HG03045 (cell line): ENCODE results near the gene CACNA1A.

Experiments used
- ATAC-seq: cut with Tn5 transposase; IDR thresholded peaks from one replicate; pipeline ENCODE4 v1.9.1; 2021; ENCODE audit warnings: mild to moderate bottlenecking, moderate library complexity; ENCODE audit not compliant: unreplicated experiment

CACNA1A gene

DNA sequence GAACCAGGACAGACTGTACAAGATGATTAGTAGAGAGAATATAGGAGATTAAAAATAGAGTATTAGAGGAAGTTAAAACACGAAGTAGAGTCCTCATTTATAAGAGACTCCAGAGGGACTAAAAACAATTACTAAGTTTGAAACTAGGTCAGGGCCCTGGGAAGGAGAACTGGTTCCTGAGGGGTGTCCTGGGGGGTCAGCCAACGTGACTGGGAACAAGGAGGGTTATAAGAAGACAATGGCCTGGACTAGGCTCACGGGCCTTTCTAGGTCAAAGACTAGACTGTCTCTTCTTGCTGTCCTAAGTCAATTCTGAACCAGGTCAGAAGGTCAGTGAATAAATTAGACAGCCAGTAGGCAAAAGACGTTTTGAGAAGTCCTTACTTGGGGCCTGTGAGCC lies 190.8 kb downstream of the CACNA1A start:
- no peak for ATAC-seq

DNA sequence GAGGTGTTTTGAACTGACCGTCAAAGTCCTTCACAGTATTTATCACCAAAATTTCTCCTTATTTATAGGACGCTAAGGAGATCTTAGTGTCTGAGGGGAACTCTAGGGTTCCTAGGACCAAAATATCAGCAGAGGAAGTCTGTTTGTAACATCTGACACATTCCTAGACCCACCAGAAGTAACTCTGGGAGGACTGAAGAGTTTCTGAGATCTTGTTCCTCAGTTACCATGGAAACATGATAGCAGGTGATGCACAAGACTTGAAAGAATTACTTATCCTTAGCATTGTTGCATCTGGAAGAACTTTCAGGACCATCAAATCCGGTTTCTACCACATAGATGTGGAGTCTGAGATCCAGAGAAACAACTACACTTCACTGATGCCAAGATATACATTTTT lies 191.5 kb downstream of the CACNA1A start:
- no peak for ATAC-seq

DNA sequence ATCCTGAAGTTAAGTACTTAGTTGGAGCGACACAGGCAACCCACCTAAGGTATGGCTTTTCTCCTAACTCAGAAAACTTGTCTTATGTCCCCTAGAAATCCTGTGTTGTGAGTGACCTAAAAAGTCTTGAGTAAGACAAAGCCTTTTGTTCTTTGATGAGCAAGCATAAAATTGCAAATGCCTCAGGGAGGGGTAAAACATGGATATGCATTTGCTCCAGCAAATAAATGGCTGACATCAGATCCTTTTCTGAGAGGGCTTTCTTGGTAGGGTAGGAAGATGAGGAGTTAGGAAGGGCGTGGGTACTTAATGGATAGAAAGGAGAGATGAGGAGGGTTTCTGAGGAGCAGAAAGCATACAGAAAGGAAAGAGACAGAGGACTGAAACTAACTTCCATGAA lies 192.4 kb downstream of the CACNA1A start:
- ATAC-seq: no peak

- no peak for ATAC-seq
These were observed 196.4 kb downstream of the CACNA1A start for GRCh38 chr19:13309864-13310263.

DNA sequence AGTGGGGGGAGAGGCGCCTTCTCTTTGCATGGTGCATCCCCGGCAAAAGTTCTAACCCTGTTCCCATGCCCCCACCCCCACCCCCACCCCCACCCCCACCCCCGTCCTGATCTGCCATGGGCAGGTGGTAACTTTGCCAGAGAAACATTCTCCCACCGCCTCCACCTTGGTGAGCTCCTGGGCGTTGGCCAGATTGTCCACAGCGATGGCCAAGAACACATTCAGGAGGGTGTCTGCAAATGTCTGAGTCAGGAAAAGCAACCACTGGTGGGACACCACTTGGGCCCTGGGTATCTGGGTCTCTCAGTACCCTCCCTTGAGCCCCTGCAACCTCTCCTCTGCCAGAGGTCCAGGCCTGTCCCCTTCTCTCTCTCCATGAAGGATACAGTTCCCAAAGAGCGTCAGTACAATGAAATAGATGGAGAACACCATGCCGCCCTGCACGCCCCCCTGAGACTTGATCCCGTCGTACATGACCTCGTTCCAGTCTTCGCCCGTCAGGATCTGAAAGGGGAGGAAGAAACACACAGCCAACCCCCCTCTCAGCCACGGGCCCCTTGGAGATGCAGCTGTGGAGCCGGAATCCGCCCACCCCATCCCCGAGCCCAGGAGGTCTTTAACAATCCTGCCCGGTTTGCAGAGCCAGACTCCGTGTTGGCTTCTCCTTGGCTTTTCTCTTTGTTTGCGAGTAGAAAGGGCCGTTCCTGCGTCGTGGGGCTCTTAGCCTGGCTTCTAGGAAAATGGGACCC lies 202.7 kb downstream of the CACNA1A start:
- ATAC-seq: no peak

DNA sequence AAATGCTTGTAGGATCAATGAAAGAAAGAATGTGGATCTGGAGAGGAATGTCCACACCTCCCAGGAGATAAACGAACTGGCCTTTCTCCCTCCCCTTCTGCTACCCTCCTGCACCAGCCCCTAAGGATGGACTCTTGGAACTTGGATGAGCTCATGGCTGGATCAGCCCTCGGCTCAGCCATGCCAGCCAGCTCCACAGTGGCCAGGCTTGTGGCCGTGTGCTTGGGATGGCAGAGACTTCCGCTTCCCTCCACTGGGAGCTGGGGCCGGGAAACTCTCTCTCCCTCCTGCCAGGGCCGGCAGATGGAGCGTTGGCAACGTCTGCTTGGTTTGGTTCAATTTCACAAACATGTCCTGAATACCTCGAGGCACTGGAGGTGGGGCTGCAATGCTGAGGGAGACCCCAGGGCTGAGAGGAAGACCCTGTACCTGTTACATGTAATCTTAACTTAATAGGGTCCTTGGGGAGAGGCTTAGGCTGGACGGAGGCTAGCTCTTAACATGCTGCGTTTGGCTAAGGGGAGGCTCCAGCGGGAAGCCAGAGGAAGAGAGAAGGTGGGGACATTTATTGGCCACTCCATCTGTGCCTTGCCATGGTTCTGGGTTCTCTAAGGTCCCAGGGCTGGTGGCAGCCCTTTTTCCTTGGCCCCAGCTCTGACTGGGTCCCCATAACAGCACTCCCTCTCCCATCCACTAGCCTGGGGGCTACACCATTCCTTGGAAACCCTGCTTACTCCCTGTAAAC lies 203.6 kb downstream of the CACNA1A start:
- no peak for ATAC-seq

- ATAC-seq: no peak
These were observed 204.5 kb downstream of the CACNA1A start for GRCh38 chr19:13301627-13302334.

DNA sequence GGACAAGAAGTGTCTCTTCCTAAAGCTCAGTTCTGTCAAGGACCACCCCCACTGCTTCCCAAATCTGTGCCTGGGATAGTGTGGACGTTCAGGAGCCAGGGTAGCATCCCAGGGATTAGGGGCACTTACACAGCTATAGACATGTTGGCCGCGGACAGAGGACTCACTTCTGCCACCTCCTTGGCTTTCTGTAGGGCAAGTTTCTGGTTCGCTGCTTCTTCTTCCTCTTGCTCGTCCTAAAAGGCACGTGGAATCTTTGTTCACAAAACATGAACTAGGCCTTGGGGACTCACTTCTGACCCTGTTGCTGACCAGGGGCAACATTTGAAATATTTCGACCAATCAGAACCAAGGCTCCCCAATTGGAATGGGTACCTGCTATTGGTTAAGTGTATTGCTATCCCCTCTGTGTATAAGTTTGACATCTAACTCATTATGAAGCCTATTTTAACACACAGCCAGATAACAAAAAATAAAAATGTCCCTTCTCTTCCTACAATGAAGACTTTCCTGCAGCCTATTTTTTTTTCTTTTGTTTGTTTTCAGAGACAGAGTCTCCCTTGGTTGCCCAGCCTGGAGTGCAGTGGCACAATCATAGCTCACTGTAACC lies 205.8 kb downstream of the CACNA1A start:
- no peak for ATAC-seq

GRCh38 chr19:13299838-13300237 lies 206.4 kb downstream of the CACNA1A start:
- no peak for ATAC-seq

DNA sequence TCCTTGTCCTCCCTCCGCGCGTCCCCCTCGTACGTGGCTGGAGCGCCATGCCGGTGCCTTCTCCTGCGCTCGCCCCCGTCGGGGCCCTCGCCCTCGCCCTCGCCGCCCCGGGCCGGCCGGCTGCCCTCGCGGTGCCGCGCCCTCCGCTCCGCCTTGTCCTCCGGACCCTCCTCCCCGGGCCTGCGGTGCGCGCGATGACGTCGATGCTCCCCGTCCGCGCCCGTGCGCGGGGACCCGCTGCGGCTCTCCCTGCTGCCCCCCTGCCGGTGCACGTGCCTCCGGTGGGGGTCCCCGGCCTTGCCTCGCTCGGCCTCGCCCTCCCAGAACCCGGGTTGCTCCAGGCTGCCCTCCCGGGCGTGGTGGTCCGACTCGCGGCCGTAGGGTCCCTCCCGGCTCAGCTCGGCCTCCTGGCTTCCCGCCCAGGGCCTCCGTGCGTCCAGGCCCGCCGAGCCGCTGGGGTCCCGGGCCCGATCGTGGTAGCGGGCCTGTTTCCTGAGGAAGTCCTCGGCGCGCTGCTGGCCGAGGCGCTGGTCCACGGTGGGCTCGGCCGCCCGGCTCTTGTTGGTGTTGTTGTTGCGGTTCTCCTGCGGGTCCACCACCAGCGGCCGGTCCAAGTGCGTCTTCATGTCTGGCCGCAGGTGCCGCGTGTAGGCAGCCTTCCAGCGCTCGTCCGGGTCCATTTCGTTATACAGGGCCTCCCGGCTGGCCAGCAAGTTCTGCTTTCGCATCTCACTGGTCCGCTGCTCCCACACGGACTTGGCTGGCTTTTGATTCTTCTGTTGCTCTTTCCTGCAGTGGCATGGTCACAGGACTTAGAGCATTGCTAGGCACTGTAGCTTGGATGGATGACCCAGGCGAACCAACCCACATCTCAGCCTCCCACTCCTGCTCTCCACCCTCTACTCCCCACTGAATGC lies 207.5 kb downstream of the CACNA1A start:
- no peak for ATAC-seq

- ATAC-seq: no peak
These were observed 209.3 kb downstream of the CACNA1A start for GRCh38 chr19:13297023-13297422.

- ATAC-seq: no peak
These were observed 211.3 kb downstream of the CACNA1A start for GRCh38 chr19:13294812-13295567.

DNA sequence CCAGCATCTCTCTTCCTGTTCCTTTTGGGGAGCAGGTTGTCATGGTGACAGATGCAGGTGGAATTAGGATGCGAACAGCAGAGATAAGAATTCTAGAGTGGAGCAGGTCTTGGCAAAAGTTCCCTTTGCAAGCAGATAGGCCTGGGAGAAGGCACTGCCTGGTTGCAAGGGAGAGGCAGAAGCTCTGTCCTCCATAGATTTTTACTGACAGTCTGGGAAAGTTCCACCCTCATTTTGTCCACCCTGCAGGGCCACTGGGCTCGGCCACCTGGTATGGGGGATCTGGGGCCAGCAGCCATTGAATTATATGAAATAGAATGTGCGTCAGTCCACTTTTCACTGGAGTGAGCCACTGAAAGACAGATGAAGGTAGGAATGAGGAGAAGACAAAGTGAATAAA lies 214.4 kb downstream of the CACNA1A start:
- no peak for ATAC-seq

- no peak for ATAC-seq
These were observed 215.5 kb downstream of the CACNA1A start for GRCh38 chr19:13290741-13291140.

- ATAC-seq: no peak
These were observed 217.0 kb downstream of the CACNA1A start for GRCh38 chr19:13289295-13289694.

DNA sequence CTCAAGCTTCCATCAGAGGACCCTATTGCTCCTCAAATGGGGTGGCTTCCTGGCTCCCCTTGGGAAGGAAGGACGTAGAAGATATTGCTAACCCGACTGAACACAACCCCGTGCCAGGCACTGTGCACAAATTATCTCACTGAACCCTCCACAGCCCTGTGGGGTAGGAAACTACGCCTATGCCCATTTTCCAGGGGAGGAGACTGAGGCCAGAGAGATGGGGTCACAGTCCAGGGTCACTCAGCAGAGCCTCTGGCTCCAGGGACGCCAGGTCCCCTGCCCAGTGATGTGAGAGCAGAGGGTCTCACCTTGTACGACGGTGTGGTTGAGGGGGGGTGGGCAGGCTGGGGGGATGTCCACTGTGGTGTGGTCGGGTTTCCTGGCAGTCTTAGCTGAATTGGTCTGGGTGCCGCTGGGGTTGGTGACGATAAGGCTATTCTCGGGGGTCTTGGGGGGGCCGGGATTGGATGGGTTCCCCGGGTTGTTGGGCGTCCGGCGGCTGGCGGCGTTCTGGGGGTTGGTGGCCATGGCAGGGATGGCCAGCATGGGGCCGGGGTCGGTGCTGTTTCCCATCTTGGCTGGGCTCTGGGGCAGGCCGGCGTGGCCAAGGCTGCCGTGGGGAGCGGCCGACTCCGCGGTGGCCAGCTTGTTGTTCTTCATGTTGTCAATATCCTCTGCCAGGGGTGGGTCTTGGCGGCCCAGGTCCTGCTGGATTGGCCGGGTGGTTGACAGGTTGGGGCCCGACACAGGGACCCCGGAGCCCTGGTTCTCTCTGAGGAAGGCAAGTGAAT lies 219.9 kb downstream of the CACNA1A start:
- no peak for ATAC-seq

GRCh38 chr19:13284929-13285928 lies 221.1 kb downstream of the CACNA1A start:
- no peak for ATAC-seq

GRCh38 chr19:13283871-13284270 lies 222.4 kb downstream of the CACNA1A start:
- ATAC-seq: no peak
